IPS DF 6.9 (cell line): ENCODE data around the gene PIP4K2A.

ENCODE experiments used
- DNase-seq: peaks from one replicate; pipeline ENCODE4 v3.0.0-alpha.2; 2013; ENCODE audit warnings: low read depth, low spot score
- H3K27ac ChIP-seq: one replicate; pipeline ENCODE4 v1.5.1; 2013; ENCODE audit warnings: low read length, control low read depth
- H3K27me3 ChIP-seq: 2 replicates; pipeline ENCODE4 v1.6.1; 2013; ENCODE audit warnings: mild to moderate bottlenecking, low read length; ENCODE audit not compliant: control insufficient read depth, insufficient read depth
- H3K36me3 ChIP-seq: 2 replicates; pipeline ENCODE4 v1.6.1; 2013; ENCODE audit warnings: low read length; ENCODE audit not compliant: control insufficient read depth, insufficient read depth
- H3K4me1 ChIP-seq: 2 replicates; pipeline ENCODE4 v1.6.1; 2013; ENCODE audit warnings: low read length; ENCODE audit not compliant: control insufficient read depth, insufficient read depth
- H3K4me3 ChIP-seq: 2 replicates; pipeline ENCODE4 v1.5.1; 2013; ENCODE audit warnings: mild to moderate bottlenecking, low read length
- H3K9me3 ChIP-seq: 2 replicates; pipeline ENCODE4 v1.6.1; 2013; ENCODE audit warnings: low read length, inconsistent platforms; ENCODE audit not compliant: control insufficient read depth, insufficient read depth
- WGBS: extraction: QIAGEN DNeasy Blood & Tissue Kit; methylation state at CpG from one replicate; pipeline ENCODE4 v1.1.7; 2013; ENCODE audit warnings: mixed read lengths, missing lambda C conversion rate; ENCODE audit not compliant: insufficient read length, insufficient coverage; 5-methylcytosine and 5-hydroxymethylcytosine counted together

PIP4K2A gene

DNA sequence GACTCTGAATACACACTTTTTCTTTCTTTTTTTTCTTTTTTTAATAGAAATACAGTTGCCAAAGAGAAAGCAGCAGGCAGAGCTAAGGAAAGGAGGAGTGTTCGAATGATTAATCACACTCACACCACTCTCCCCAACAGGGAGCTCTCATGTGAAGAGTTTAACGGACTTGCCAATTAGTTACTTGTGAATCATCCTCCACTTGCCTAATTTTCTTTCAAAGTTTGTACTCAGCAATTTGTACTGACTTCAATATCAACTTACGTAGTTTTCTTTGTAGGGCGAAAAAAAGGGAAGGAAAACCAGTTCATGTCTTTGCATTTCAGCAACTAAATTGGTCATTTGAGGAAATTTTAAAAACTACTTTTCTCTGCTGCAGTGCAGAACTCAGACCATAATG lies 109.2 kb downstream of the PIP4K2A start:
- H3K27ac ChIP-seq: no peak overlapping the region

GRCh38 chr10:22604344-22605126 lies 109.8 kb downstream of the PIP4K2A start:
- no CpG with 5 or more reads among the region's 15 CpGs for WGBS
- Histone ChIP-seq H3K27me3 (no peaks in the 10 kb centered on the region), H3K27ac (no peak overlapping the region), H3K4me3 (no peak overlapping the region), H3K9me3 (no peaks in the 10 kb centered on the region), H3K36me3 (no peaks in the 10 kb centered on the region), H3K4me1 (no peaks in the 10 kb centered on the region)
- DNase-seq: no peak

More for the DNA sequence above, 109.2 kb downstream of the PIP4K2A start:
- no CpG with 5 or more reads among the region's 4 CpGs for WGBS
- no peak for DNase-seq
- H3K36me3 ChIP-seq: no peaks in the 10 kb centered on the region
- H3K9me3 ChIP-seq: no peaks in the 10 kb centered on the region
- H3K4me1 ChIP-seq: 0 out of 2 replicates have a peak, but pooled peaks cover 1% of the 10 kb centered on the region
- H3K27me3 ChIP-seq: no peaks in the 10 kb centered on the region
- no peak overlapping the region for H3K4me3 ChIP-seq

DNA sequence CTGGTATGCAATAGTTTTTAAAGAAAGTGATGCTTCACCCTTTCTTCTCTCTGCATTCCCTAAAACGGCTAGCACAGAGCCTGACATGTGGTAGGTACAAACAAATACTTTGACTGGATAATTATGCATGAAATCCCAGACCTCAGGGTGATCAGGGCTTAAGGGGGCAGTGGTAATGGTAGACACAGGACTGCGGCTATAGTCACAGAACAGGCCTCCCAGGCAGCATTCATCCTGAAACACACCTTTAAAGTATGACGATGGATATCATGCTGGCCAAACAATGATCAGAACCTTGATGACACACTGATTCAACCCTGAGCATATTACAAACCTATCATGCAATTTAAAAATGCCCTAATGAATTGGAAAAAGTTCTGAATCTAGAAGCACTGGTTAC lies 110.8 kb downstream of the PIP4K2A start:
- H3K27me3 ChIP-seq: no peaks in the 10 kb centered on the region
- no peaks in the 10 kb centered on the region for H3K4me1 ChIP-seq
- no peaks in the 10 kb centered on the region for H3K36me3 ChIP-seq
- no peaks in the 10 kb centered on the region for H3K9me3 ChIP-seq
- WGBS: no CpG with 5 or more reads among the region's 3 CpGs
- H3K27ac ChIP-seq: no peak overlapping the region
- no peak overlapping the region for H3K4me3 ChIP-seq
- no peak for DNase-seq

DNA sequence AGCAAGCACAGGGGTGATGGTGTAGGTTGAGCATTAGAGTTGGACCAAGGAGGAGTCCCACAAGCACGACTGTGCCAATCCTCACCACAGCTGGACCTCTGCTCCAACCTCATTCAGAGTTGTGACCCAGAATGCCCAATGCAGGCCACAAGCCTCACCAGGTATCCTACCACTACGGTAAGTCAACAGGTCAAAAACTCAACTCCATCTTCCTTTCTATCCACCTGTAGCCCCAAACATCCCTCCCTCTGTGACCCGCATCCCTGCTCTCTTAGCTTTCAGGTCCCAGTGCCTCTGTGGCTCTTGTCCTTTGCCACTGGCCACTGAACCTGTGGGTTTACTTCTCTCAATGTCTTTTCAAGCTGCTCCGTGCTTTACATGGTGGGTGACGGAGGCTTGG lies 112.8 kb downstream of the PIP4K2A start:
- H3K36me3 ChIP-seq: no peaks in the 10 kb centered on the region

DNA sequence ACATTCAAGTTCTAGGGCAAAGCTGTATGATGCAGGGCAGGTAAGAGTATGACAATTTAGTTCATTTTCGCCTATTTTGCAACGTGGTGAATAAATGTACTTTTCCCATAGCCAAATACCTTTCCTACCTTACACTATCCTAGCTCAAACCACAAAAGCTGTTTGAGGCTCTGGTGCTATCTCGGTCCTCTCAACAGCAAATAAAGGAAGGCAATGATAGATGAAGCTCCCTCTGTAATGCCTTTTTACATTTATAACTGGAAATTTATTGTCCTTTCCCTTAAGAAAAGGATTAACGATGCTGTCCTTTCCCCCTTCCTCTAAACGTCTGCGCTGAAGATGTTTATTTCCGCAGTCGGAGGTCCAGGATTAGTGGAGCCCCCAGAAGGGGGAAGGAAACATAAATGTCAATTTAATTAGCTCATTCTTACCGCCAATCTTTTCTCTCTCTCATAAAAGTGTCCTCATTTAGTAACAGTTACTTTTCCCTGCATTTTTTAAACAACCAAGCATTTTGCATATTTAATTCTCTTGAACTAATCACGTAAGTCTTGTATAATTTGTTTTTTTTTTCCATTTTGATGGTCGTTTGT lies 114.6 kb downstream of the PIP4K2A start:
- Histone ChIP-seq H3K4me3 (no peak overlapping the region), H3K4me1 (no peaks in the 10 kb centered on the region)

More for the DNA sequence above, 112.8 kb downstream of the PIP4K2A start:
- DNase-seq: no peak
- H3K9me3 ChIP-seq: no peaks in the 10 kb centered on the region
- no peaks in the 10 kb centered on the region for H3K4me1 ChIP-seq
- H3K4me3 ChIP-seq: no peak overlapping the region
- no peak overlapping the region for H3K27ac ChIP-seq
- no CpG with 5 or more reads among the region's 5 CpGs for WGBS
- no peaks in the 10 kb centered on the region for H3K27me3 ChIP-seq

GRCh38 chr10:22599048-22599561 lies 115.3 kb downstream of the PIP4K2A start:
- Histone ChIP-seq H3K36me3 (no peaks in the 10 kb centered on the region), H3K27ac (no peak overlapping the region), H3K27me3 (no peaks in the 10 kb centered on the region), H3K4me3 (no peak overlapping the region), H3K9me3 (no peaks in the 10 kb centered on the region), H3K4me1 (no peaks in the 10 kb centered on the region)
- DNase-seq: no peak
- no CpG with 5 or more reads among the region's 4 CpGs for WGBS

More for the DNA sequence above, 114.6 kb downstream of the PIP4K2A start:
- Histone ChIP-seq H3K36me3 (no peaks in the 10 kb centered on the region), H3K27ac (no peak overlapping the region), H3K27me3 (no peaks in the 10 kb centered on the region), H3K9me3 (no peaks in the 10 kb centered on the region)
- no peak for DNase-seq
- no CpG with 5 or more reads among the region's 11 CpGs for WGBS

DNA sequence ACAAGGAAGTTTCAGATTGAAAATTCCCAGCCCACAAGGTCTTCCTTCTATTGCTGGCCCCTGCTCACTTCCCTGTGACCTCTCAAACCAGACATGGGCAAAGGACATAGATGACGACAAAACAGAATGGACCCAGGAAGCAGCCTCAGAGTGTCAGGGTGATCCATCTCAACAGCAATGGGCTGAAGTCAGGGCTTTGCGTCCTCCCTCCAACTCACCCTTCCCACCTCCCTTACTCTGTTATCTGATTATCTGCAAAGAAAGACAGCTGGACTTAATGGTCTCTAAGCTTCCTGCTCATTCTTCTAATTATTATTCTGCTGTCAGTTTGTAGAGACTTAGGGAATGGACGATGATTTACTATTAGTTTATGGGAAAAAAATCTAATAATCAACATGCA lies 115.9 kb downstream of the PIP4K2A start:
- no peaks in the 10 kb centered on the region for H3K36me3 ChIP-seq
- no peaks in the 10 kb centered on the region for H3K9me3 ChIP-seq
- no CpG with 5 or more reads among the region's 3 CpGs for WGBS
- H3K4me3 ChIP-seq: no peak overlapping the region
- H3K27me3 ChIP-seq: no peaks in the 10 kb centered on the region
- DNase-seq: no peak
- no peaks in the 10 kb centered on the region for H3K4me1 ChIP-seq
- no peak overlapping the region for H3K27ac ChIP-seq

DNA sequence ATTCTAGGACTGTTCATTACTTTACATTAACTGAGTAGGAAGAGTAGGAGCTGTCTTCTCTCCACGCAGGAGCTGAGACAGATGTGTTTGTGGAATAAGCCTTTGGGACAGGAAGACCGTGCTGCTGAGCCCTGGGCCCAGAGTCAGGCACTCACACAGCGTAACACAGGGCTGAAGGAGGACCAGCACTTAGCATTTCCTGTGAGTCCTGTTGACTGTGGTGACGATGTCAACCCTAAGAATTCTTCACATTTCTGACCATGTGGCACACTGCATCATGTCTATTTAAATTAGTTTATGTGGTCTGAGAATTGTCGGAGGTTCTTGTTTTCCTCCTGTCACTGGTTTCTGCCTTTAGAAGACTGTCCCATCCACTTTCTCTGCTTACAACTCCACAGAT lies 117.2 kb downstream of the PIP4K2A start:
- DNase-seq: no peak
- no peaks in the 10 kb centered on the region for H3K4me1 ChIP-seq
- WGBS: no CpG with 5 or more reads among the region's 5 CpGs

DNA sequence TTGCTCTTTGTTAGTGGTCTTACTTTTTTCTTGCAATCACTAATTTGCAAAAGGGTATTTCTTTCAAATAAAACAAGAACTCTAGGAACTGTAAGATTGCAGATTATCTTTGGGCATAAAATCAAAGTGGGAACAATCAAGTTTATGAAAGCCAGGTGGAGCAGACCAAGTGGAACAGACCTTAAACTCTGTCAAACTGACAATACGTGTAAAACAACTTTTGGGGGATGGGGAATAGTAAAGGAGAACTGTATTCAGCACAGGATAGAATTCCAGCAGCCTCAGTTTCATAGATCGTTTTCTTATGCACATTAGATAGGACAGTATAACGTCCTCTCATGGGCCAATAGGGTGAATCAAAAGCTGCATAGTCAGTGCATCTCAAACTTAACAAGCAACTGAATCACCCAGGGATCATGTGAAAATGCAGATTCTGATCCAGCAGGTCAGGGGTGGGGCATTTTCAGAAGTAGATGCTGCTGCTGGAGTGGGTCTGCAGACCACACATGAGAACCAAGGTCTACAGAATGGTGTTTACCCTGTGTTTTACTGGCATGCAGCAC lies 120.7 kb downstream of the PIP4K2A start:
- Histone ChIP-seq H3K4me1 (no peaks in the 10 kb centered on the region), H3K27me3 (no peaks in the 10 kb centered on the region), H3K36me3 (no peaks in the 10 kb centered on the region), H3K4me3 (no peak overlapping the region), H3K9me3 (no peaks in the 10 kb centered on the region), H3K27ac (no peak overlapping the region)
- no peak for DNase-seq
- WGBS: no CpG with 5 or more reads among the region's 3 CpGs

More for the DNA sequence above, 117.2 kb downstream of the PIP4K2A start:
- H3K27ac ChIP-seq: no peak overlapping the region
- no peak overlapping the region for H3K4me3 ChIP-seq
- no peaks in the 10 kb centered on the region for H3K9me3 ChIP-seq
- no peaks in the 10 kb centered on the region for H3K27me3 ChIP-seq
- H3K36me3 ChIP-seq: no peaks in the 10 kb centered on the region

DNA sequence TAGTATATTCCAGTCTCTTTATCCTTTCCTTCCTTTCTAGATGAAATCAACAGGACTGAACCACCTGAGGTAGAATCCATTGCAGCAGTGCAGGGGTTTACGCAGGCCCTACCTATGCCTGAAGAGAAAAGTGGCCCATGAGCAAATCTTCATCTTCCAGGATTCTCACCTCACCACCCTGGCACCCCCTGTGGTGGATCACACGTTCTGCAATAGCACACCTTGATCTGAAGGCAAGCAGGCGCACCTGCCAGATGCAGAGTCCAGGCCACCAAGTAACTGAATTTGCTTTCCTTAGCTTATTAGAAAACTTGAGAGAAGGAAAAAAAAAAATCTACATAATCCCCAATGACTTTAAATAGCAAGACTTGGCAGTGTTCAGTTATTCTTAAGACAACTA lies 121.4 kb downstream of the PIP4K2A start:
- Histone ChIP-seq H3K27ac (no peak overlapping the region), H3K4me3 (no peak overlapping the region), H3K9me3 (no peaks in the 10 kb centered on the region), H3K27me3 (no peaks in the 10 kb centered on the region), H3K36me3 (no peaks in the 10 kb centered on the region), H3K4me1 (no peaks in the 10 kb centered on the region)
- DNase-seq: no peak
- WGBS: no CpG with 5 or more reads among the region's 3 CpGs
